NCI-H748 treated with DMSO at 0.1 percent for 48 hours (cell line): Measurements from ENCODE around the gene SRP68.

Source experiments
- DNase-seq: peaks from one replicate; lab custom pipeline; 2025; lab: John Stamatoyannopoulos, UW

The SRP68 gene

DNA sequence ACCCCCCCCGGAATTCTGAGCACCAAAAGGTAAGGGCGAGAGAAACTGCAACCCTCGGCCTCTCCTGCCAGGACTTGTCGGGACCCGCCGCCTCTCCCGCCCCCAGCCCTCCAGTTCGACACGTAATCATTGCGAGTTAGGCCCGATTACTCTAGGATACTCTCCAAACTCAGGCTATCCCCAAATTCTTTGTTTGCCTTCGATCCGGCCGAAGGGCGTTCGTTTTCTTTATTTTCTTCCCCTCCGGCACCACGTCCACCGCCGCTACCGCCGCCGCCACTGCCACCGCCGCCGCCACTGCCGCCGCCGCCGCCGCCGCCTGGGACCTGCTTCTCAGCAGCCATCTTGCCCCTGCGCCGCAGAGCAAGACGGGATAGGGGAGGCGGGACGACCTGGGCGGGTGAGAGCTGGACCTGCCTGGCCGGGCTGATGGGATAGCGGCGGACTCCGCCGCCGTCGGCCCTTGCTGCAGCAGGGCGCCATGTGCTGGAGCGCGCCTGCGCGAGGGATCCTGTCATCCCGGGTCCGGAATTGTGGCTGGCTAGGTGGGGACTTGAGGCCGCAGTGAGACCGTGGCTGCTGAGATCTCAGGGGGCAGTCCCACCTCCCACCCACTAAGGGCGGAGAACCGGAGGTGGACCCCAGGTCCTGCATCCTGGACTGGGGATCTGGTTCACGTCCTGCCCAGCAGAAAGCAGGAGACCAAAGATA, at the start of gene SRP68:
Gene SRP68 (minus strand): TSS at position 370 of the 711 bp plus-strand sequence. CDS start 26 bp downstream, at position 344.
- peak; percentile 57 for DNase-seq

DNA sequence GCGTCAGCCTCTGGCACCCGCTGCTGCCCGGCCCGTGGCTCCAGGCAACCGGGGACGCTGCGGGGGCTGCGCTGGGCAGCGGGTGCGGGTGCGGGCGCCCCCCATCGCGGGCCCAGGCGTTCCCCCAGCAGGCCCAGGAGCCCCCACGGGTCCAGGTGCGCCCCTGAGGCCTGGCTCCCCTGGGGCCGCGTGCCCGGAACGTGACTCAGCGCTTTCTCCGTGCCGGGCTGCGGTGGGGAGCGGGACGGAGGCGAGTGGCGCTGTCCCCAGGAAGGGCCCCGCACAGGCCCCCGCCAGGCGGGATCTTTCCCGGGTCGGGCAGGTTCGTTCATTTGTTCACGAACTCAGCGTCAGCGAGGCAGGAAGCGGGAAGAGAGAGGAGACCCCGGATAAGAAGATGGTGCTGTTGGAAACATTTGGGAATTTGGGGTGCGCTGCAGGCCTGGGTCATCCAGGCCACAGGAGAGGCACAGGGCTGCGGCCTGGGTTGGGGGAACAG, 49.7 kb upstream of the SRP68 start:
- DNase-seq = no peak

- no peak for DNase-seq
Measured at GRCh38 chr17:76120658-76121008, 48.3 kb upstream of the SRP68 start.

DNA sequence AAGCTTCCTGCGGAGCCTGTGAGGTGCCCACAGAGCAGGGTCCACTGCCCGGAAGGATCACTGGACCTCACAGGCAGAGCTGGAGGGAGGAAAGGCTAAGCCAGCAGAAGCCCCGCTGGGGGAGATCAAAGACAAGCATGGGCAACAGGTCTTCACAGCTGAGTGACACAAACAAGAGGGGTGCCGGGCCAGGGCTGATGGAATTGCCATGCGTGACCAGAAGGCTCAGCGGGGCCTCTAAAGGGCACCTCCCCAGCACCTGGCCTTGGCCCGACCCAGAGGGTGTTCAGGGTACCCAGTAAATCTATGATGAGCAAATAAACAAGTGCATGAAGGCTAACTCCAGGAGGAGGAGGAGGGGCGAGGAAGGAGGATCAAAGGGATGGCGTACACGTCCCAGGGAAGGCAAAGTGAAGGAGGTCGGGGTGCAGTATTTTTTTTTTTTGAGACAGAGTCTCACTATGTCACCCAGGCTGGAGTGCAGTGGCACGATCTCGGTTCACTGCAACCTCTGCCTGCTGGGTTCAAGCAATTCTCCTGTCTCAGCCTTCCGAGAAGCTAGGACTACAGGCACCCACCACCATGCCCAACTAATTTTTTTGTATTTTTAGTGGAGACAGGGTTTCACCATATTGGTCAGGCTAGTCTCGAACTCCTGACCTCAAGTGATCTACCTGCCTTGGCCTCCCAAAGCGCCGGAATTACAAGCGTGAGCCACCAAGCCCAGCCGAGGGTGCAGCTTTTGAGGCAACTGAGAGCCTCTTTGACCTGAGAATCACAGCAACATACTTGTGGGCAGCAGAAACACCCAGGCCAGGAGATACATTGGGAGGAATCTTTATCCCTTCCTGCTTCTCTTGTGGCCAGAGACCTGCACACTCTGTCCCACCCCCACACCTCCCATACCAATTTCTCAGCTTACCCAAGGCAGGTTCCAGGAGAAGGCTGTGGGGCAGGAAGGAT, 47.4 kb upstream of the SRP68 start:
- DNase-seq = no peak

DNA sequence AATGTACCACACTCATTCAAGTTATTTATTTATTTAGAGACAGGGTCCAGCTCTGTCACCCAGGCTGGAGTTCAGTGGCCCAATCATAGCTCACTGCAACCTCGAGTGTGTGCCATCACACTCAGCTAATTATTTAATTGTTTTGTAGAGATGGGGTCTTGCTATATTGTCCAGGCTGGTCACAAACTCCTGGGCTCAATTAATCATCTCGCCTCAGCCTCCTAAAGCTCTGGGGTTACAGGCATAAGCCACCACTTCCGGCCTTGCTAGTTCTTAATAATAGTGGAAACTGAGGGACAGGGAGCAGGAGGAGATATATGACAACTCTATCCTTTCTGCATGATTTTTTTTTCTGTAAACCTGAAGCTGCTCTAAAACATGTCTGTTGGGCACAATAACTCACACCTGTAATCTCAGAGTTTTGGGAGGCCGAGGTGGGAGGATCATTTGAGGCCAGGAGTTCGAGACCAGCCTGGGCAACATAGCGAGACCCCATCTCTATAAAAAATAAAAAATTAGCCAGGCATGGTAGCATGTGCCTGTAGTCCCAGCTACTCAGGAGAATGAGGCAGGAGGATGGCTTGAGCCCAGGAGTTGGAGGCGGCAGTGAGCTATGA, 42.9 kb upstream of the SRP68 start:
- DNase-seq = no peak

GRCh38 chr17:76111956-76112355, 39.6 kb upstream of the SRP68 start:
- no peak for DNase-seq

- DNase-seq = no peak
Measured at GRCh38 chr17:76107509-76107908, 35.2 kb upstream of the SRP68 start.

DNA sequence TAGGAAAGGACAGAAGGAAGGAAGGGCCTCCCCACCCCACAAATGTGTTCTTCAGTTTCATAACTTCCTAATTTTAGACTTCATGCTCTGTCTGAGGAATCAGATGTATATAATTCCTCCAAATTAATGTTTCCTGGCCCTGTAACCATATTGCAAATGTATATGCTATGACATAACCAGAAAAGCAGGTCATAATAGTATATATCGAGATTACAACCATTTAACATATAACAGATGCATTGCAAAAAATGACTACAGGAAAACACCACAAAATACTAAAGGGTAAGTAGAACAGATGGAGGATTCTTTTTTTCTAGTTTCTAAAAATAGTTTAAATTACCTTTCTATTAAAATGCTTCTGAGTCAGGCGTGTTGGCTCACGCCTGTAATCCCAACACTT, 34.4 kb upstream of the SRP68 start:
- DNase-seq = no peak

DNA sequence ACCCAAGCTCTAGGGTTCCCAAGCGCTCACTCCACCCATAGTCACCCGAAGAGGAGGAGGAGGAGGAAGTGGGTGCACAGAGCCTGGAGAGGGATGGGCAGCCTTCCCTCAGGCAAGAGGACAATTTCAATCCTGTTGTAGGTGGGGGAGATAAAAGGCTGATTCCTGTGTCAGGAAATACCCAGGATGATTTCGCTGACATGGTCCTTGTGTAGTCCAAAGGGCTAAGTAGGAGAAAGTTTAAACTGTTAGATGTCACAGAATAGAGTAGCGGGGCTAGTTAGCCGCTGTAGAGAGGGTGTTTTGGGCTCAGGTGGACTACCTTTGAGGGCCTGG, 32.5 kb upstream of the SRP68 start:
- DNase-seq = no peak

DNA sequence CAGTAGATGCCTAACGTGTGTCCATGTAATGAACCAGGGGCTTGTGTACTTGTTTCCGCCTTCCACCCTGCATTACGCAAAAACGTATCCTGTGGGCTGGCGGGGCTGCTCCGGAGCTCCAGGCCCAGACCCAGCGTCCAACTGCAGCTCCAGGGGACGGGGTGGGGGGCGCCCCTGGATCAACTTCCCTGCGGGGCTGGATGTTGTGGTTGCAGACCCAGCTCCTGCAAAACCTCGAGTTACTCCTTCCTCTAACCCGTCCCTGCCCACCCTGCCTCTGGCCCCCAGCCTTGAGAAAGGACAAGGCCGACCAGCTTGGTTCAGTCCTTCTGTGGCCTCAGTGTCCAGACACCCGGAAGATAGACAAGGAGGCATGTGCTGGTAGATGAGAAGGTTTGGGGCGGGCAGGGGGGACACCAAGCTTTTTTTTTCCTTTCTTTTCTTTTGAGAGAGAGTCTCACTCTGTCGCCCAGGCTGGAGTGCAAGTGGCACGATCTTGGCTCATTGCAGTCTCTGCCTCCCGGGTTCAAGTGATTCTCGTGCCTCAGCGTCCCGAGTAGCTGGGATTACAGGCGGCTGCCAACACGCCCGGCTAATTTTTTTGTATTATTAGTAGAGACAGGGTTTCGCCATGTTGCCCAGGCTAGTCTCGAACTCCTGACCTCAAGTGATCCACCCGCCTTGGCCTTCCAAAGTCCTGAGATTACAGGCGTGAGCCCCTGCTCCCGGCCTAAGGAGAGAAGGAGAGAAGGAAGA, 32.0 kb upstream of the SRP68 start:
- no peak for DNase-seq

DNA sequence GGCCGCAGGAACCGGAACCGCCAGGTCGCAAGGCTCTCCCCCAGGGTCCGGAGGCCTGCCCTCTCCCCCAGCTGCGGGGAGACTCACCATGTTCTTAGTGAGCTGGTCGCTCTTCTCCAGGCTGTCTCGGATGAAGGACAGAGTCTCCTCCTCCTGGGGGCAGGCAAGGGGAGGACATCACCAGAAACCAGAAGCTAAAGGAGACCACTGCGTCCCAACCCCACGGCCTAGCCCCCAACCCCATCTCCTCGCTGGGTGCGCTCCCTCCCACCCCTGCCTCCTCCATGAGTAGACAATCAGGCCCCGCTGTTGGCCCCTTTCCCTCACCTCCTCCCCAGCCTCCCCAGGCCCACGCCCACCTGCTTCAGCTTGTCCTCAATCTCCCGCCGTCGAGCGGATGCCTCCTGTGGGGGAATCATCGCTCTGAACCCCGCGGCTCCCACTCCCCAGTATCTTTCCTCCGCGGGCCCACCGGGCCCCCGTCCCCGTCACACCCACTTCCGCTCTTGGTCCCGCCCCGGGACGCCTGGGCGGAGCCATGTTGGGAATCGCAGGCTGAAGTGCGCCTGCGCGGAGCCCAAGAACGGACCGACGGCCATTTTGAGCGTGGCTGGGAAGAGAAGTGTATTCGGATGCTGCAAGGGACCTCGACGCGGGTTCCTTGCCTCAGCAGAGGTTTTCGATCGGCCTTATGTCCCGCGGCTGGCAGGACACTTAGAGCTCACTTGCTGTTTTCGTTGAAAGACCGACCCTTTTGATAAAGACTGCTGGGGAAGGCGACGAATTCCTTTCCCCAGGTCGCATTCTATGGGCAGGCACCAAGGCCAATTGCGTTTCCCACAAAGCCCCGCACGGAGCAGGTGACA, 31.2 kb upstream of the SRP68 start, which contains the start of gene EXOC7:
Gene EXOC7 (minus strand): TSS at position 514 of the 866 bp plus-strand sequence. CDS start 95 bp downstream, at position 419.
- DNase-seq = peak; percentile 74

GRCh38 chr17:76102944-76103273, 30.6 kb upstream of the SRP68 start:
- DNase-seq = no peak

DNA sequence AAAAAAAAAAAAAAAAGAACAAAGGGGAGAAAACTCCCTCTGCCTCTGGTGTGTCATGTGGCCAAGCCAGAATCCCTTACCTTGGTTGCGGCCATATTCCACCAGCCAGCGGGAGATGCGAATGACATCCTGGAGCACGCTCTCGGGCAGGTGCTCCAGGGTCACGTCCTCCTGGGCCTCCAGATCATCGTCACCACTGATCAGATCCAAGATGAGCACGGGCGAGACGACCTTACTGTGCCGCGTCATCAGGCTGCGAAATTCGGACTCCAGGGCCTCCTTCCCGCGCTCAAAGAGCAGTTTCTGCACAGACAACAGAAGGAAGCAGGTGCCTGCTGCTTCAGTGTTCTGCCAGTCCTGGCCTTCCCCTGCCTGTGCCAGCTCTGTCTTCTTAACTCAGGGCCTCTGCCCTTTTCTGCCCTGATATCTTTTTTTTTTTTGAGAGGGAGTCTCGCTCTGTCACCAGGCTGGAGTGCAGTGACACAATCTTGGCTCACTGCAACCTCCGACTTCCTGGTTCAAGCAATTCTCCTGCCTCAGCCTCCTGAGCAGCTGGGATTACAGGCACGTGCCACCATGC, 25.5 kb upstream of the SRP68 start:
- no peak for DNase-seq

GRCh38 chr17:76095943-76096342, 23.6 kb upstream of the SRP68 start:
- DNase-seq = no peak

GRCh38 chr17:76094046-76094445, 21.7 kb upstream of the SRP68 start:
- no peak for DNase-seq

- no peak for DNase-seq
Measured at GRCh38 chr17:76092526-76093413, 20.5 kb upstream of the SRP68 start.

DNA sequence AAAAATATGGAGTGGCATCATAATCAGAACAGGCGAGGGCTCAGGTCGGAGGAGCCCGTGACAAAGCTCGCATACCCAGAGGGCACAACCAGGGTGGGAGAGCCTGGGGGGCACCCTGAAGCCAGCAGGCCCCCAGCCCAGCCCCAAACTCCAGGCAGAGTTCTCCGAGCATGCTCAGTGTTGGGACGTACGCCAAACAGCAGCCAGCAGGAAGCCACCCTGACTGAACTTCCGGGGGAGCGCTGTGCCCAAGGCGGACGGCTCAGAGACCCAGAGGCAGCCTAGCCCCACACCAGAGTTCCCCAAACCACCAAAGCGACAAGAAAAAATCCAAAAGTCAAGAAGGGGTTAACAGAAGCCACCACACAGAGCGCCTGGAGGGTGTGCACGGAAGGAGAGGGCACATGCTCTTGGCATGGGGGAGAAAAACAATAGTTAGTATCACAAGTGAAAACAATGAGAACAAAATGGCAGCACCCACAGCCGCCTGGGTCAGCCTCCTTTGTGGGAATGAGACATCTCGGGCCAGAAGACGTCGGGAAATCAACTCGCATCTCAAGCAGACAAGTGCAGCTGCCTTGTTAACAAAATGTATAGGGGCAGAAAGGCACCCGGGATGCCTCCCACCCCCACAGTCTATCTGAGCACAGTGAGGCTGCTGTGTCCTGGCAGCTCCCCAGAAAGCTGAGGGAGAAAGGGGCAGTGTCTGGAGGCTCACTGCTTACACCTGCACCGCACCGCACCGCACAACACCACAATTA, 19.4 kb upstream of the SRP68 start:
- no peak for DNase-seq

- no peak for DNase-seq
Measured at GRCh38 chr17:76090517-76091129, 18.3 kb upstream of the SRP68 start.
